Stimulated activated CD4-positive, alpha-beta T cell treated with anti-CD3 and anti-CD28 coated beads, TNF-alpha, amount 100 ng/mL, for 1 hour (primary cell): ENCODE results near the gene PHF12.

Experiments used
- DNase-seq, 3 donors: peaks; one replicate each; pipeline ENCODE4 v3.0.0-alpha.2; 2020; ENCODE audit warnings: low read depth in 3 of 3, low spot score in 1 of 3

PHF12 gene

GRCh38 chr17:28951428-28951990 lies at the start of gene PHF12:
Gene PHF12 (minus strand): TSS chr17:28951518. CDS start chr17:28950960, 558 bp downstream.
- peak; percentile 96 to 100 (median 99) for DNase-seq

- DNase-seq: no peak
Observed at GRCh38 chr17:29000973-29001372, 49.7 kb upstream of the PHF12 start.

- no peak for DNase-seq
Observed at GRCh38 chr17:28999206-28999605, 47.9 kb upstream of the PHF12 start.

- DNase-seq: no peak
Observed at GRCh38 chr17:28997806-28998205, 46.5 kb upstream of the PHF12 start.

GRCh38 chr17:28996554-28997096 lies 45.3 kb upstream of the PHF12 start:
- DNase-seq: no peak

- no peak for DNase-seq
Observed at GRCh38 chr17:28993645-28994426, 42.5 kb upstream of the PHF12 start.

- DNase-seq: no peak
Observed at GRCh38 chr17:28992625-28993600, 41.6 kb upstream of the PHF12 start.

GRCh38 chr17:28992185-28992584 lies 40.9 kb upstream of the PHF12 start:
- no peak for DNase-seq

GRCh38 chr17:28991779-28992178 lies 40.5 kb upstream of the PHF12 start:
- no peak for DNase-seq

GRCh38 chr17:28989028-28989427 lies 37.7 kb upstream of the PHF12 start:
- no peak for DNase-seq

- DNase-seq: no peak
Observed at GRCh38 chr17:28988475-28988874, 37.2 kb upstream of the PHF12 start.

- DNase-seq: no peak
Observed at GRCh38 chr17:28986714-28987655, 35.7 kb upstream of the PHF12 start.

- no peak for DNase-seq
Observed at GRCh38 chr17:28985950-28986713, 34.8 kb upstream of the PHF12 start.

- no peak for DNase-seq
Observed at GRCh38 chr17:28983286-28984230, 32.2 kb upstream of the PHF12 start.

GRCh38 chr17:28982131-28982793 lies 30.9 kb upstream of the PHF12 start:
- DNase-seq: peak in 2 of 3 donors; percentile 3 to 9

- no peak for DNase-seq
Observed at GRCh38 chr17:28978356-28978964, 27.1 kb upstream of the PHF12 start.

GRCh38 chr17:28977659-28978355 lies 26.5 kb upstream of the PHF12 start:
- DNase-seq: no peak
